GM15510 (cell line): ENCODE data around the gene CTDSPL.

Source experiments
- POLR2A ChIP-seq: IDR thresholded peaks from 3 replicates; pipeline ENCODE4 v1.6.1; 2011; ENCODE audit warnings: borderline replicate concordance; ENCODE audit not compliant: insufficient read length; ENCODE audit errors: extremely low read depth

Gene CTDSPL

DNA sequence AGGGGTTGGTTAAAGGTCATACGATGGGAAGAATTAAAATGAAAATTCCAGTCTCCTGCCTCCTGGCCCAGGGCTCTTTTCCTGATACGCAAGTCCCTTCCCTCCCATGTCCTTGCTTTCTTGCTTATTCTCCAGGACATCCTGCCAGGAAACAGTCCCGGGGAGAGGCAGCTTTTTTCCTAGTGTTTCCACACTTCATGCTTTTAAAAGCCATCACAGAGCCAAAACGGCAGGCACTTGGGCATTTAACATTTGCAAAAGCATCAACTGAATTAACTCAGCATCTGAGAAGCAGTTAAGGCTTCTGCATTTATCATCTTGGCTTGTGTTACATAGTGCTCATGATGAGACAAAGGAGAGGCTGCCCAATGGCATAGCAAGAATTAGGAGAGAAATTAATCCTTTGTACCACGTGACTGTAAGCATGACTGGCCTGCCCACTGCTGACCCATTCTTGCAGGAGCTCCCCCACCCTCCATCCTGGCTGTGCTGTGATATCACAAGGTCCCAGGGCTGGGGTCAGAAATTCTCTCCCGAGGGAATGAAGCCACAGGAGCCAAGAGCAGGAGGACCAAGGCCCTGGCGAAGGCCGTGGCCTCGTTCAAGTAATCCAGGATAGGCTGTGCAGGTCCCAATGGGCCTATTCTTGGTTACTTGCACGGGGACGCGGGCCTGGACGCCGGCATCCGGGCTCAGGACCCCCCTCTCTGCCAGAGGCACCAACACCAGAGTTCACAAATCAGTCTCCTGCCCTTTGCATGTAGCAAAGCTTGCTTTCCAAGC, 107.3 kb downstream of the CTDSPL start:
- no peak for TF ChIP-seq POLR2A

DNA sequence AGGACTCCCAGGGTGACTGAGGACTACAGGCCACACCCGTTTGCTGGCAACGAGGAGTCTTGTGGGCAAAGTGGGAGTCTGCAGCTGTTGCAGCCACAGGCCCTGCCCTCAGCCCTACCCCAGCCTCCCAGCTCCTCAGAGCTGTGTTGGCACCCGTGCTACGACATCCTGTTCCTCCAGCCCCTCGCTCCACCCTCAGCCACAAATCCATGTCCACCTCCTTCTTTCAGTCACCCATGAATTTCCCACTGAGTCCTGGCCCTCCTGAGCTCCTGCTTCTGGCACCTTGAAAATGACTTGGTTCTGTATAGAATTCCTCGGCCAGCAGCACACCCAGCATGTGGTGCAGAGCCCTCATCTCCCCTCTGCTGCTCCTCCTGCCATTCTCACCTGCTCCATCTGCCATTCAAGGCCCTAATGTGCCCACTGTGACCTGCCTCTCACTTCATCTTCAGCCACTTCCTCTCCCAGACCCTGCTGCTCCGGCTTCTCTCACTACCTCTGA, 108.0 kb downstream of the CTDSPL start:
- no peak for TF ChIP-seq POLR2A

DNA sequence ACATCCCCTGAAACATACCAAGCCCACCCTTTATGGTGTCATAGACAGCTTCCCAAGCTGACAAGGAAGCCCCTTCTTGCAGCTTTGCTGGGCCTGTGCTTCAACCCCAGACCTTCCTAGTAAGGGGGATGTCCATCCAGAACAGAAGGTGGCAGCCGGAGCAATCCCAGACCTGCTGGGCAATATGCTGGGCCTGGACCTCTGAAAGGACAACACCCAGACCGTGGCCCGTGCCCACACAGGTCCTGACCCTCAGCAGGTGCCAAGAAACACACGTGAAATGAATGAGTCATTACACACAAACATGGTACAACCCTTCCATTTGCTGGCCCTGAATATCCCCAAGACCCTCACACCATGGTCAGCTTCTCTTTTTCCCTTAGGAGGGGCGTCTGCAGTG, 109.1 kb downstream of the CTDSPL start:
- no peak for TF ChIP-seq POLR2A

GRCh38 chr3:37971467-37971866, 109.8 kb downstream of the CTDSPL start:
- no peak for TF ChIP-seq POLR2A

DNA sequence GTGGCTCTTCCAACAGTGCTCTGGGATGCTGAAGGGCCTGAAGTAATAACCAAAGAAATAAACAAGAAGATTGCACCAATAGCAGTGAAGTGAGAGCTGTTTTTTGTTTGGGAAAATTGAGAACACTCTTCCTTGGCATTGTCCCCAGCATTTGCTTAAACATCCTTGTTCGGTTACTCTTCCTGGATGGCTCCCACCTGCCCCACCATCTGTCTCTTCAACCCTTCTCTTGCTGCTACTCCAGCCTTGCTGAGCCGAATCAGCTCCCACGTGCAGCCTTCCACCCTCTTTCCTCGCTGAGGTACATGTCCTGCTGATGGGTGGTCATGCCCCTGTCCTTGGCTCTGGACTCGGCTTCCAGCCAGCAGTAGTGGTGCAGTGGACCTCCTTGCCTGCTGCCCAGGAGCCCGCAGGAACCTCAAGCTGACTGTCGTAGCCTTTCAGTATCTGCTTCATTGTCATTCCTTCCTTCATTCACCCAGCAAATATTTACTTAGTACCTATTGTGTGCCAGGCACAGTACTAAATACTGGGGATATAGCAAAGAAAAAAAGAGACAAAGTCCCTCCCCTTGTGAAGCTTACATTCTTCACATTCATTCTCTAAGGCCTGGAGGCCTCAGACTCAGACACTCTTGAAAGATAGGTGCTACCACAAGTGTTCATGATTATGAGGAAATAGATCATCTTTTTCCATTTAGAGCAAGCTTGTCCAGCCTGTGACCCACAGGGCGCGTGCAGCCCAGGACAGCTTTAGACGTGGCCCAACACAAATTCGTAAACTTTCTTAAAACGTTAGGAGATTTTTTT, 111.8 kb downstream of the CTDSPL start:
- TF ChIP-seq POLR2A = no peak

- no peak for TF ChIP-seq POLR2A
Observed at GRCh38 chr3:37974121-37975083, 112.7 kb downstream of the CTDSPL start.

GRCh38 chr3:37979541-37980461, 118.1 kb downstream of the CTDSPL start:
- TF ChIP-seq POLR2A = no peak

DNA sequence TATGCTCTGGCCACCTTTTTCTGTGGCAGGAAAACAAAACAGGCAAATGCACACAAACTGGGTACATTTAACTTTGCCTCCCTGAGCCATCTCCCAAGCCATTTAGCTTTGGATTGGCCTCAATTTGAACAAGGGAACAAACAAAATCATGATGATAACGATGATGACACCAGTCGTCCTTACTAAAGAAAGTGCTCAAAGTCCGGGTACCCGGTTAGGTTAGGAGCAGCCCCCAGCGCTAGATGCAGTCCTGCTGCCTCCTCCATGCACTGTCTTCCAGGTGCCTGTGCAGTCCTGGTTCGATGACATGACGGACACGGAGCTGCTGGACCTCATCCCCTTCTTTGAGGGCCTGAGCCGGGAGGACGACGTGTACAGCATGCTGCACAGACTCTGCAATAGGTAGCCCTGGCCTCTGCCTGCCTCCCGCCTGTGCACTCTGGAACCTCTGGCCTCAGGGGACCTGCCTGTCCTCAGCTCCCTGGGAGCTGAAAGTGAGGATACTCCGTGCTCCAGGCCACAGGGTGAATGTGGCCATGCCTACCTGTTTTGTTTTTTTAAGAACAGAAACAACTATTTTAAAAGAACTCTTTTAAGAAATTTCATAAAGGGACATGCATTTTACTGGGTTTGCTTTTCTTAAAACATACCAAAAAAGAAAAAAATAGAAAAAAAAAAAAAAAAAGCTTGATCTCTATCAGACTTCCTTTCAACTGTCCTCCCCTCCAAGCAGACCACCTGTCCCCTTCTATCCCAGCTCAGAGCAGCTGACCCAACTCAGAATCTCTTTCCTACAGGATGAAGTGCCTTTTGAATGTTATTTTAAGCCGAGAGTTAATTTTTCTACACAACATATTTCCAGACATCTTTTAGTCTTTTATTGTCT, 119.0 kb downstream of the CTDSPL start:
- no peak for TF ChIP-seq POLR2A

GRCh38 chr3:37981348-37981664, 119.6 kb downstream of the CTDSPL start:
- TF ChIP-seq POLR2A = no peak

DNA sequence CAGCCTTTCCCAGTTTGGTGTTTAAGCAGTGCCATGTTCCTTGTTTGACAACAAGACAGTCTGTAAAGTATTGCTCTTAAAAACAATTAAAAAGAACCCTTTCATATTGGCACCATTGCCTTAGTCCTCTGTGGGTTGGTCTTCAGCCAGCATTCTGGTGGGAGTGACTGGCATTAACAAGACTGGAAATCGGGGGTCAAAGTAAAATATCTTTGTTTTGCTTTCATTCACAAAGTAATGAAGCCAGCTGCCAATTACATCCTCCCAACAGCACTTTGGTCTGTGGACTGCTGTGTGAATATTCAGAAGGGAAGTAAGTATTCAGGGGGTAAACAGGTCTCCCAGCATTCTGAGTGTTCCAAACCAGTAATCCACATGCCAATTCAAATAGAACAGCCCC, 120.7 kb downstream of the CTDSPL start:
- no peak for TF ChIP-seq POLR2A

DNA sequence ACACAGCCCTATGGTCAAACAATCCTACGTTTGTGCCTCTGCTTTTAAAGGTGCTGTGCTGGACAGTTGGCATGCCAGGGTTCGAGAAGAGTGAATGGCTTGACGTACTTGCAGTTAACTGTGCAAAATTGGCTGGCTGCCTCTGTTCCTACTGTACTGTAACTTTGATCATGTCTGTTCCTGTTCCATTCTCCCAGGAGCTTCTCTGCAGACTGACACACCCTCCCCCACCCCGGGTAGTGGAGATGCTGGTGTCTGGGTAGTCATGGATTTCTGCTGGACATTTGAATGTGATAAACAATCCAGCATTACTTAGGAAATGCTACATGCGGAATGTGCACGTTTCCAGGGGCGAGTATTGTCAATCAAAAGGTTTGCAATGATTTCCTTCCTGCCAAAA, 122.4 kb downstream of the CTDSPL start:
- no peak for TF ChIP-seq POLR2A

- TF ChIP-seq POLR2A = no peak
Observed at GRCh38 chr3:37984596-37984995, 122.9 kb downstream of the CTDSPL start.
